Left kidney (tissue), 2 donors: ENCODE results near the gene POU2AF1. TPM values are rescaled to one million over a fixed set of nuclear protein-coding genes. Genes with fewer than 3 reads are reported as not detected.

Source experiments
- DNase-seq: peaks from one replicate; pipeline ENCODE4 v3.0.0-alpha.2; 2013
- polyA plus RNA-seq: library from polyadenylated mRNA; unstranded; fragments of 120-200 nt; gene quantifications from one replicate; pipeline ENCODE4 v1.2.1, GENCODE V29; 2013; ENCODE audit not compliant: insufficient read length

POU2AF1 gene
- polyA plus RNA-seq, 1 donor = 0.90 TPM

DNA sequence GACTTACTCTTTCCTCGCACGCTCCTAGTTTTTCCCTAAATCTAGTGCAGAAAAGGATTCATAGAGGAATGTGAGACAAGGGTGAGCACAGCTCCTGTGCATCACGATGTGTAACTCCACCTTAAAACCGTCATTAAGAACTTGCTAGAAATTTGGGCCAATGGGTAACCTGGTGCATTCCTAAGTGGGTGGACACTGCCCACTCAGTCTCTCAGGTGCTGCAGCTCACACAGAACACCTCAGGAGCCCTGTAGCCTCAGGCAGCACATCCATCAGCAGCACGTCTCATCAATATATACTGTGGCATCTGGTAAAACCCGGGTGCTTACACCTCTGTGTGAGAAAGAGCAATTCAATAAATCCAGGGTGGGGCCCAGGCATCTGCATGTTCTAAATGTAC, 68.4 kb downstream of the POU2AF1 start:
- DNase-seq = no peak

DNA sequence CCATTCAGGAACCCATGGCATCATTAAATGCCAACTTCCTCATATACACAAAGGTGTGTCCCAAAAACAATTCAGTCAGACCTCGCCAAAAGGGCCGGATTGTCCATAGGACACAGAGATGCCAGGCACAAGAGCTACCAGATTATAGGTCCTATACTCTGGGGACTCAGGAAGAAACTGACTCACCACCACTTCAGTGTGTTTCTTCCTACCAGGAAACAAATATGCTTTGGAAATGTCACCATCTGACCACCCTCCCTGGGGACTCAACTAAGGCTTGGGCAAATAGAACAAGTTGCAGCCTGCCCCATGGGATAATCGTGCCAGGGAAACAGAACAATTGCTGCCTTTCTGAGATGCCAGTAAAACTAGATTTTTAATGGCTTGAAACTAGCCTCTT, 69.0 kb downstream of the POU2AF1 start:
- no peak for DNase-seq

DNA sequence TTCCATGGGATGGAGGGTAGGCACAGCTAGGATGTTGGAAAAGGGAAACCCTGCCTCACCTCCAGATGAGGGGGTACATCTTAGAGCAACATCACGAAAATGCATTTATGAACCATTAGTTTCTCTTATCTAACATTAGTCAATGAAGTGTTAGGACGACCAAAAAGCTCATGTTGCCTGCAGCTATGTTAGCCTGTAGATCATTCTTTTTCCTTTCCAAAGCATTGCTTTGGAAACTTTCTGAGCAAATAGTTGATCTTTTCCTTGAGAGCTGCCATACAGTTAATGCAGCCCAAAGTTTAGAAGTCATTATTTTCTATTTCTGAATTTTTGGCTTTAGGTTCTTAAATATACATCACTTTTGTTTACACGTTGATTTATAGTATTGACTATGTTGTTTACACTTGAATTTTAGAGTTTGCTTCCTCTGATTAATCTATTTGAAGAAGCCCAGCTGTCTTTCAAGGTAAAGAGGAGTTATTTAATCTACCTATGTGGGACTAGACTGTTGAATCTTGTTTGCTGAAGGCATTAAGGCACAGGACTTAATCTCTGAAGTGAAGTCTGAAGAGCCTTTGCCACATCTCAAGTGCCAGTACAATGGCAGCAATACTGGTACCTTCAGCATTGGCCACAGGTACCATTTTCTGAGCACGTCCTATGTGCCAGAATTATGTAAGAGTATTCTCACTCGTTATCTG, 69.7 kb downstream of the POU2AF1 start:
- no peak for DNase-seq

DNA sequence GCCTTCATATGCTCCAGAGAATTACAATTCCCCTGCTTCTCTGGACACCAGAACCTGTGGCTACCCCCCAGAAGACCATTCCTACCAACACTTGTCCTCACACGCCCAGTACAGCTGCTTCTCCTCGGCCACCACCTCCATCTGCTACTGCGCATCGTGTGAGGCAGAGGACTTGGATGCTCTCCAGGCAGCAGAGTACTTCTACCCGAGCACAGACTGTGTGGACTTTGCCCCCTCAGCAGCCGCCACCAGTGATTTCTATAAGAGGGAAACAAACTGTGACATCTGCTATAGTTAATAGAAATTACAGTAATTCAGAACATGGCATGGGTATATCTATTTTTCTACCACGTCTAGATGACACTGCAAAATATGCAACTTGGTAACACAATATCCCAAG, 70.9 kb downstream of the POU2AF1 start:
- no peak for DNase-seq

DNA sequence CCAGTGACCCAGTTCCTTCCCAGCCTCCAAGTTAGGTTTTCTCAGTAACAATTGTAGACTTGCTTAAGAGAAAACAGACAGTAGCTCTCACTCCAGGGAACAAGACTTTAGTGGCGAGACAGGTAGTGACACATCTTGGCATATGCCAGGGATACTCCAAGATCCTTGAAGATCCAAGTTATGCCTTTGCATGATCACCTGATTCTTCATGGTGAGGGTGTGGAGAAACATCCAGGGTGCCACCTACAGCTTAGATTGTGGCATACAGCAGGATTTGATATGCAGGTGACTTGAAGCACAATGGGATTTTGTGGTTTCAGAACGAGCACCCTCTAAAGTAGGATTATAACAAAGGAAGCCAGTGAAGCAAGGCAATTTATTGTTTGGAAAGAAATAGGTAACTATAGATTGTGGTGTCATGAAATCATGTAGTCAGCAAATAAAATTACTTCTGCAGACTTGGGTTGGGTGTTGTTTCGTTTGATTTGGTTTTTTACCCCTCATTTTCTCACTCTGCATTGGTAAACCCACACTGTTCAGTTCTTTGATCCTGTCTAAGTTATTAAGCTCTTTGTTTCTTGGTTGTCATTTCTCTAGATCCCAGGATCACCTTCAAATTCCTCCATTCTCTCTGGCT, 71.5 kb downstream of the POU2AF1 start:
- DNase-seq = no peak

DNA sequence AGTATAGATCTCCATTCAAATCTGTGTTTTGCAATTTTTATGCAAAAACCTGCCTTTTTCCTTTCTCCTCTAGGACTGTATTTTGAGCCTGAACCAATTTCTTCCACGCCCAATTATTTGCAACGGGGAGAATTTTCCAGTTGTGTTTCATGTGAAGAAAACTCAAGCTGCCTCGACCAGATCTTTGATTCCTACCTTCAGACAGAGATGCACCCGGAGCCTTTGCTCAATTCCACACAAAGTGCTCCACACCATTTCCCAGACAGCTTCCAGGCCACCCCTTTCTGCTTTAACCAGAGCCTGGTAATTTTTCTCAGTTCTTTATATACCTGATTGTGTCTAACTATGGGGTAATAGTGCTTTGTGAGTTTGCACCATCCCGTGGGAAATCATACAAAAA, 72.8 kb downstream of the POU2AF1 start:
- no peak for DNase-seq

DNA sequence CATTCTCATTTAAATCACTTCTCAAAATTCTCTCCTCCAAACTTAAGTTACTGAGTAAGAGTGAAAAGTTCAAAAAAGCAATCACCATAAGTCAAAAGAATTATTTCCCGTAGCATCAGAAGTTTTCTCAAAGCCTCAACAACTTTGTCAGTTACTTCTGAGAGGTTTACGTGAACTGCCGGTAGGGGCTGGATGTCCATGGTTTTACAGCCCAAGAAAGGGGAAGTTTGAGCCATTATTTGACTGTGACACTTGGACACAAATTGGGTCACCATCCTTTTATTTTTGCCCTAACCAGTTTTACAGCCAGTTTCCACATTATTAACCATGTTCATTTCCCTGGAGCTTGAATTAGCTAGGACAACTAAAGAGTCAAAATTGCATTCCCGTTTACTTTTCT, 73.2 kb downstream of the POU2AF1 start:
- DNase-seq = no peak

DNA sequence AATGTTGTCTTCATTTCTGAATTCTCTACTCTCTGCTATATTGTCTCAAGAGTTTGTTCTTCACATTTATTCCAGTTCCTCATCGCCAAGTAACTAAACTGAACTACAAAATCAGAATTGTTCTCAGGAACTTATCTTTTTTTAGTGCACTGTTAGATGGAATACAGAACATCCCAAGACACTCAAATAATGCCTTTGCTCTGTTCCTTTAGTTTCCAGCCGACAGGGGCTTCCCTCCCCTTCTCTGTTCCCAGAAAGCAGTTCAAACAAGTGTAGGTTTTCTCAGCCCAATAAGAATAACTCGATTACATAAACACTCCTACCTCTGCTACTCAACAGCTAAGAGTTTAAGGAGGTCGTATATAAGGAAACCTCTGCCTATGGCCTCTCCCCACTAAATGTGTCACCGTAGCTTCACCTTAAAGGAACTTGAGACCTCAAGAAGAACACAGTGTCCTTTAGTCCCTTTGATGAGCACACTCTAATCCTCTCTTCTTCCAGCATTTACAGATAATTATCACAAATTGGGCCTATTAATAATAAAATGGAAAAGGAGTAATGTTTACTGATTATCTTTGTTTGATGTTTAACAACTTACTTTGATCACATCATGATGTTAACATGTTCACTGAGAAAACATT, 73.8 kb downstream of the POU2AF1 start:
- DNase-seq = no peak

DNA sequence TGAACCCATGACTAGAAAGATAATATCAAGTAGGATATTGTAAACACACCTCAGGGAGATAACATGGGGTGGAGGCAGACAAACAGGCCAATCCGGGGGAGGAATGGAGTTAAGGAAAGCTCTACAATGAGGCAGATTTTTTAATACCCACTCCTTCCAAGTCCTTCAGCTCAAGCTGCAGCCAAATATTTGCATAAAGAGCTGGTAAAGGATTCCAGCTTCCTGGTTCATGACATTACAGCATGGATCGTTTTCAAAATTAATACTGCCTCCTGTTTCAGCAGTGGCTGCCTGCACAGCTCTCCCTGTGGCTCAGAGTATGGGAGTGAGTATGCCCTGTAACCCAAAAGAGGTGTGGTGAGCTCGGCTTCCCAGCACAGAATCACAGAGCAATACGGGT, 75.6 kb downstream of the POU2AF1 start:
- DNase-seq = no peak

DNA sequence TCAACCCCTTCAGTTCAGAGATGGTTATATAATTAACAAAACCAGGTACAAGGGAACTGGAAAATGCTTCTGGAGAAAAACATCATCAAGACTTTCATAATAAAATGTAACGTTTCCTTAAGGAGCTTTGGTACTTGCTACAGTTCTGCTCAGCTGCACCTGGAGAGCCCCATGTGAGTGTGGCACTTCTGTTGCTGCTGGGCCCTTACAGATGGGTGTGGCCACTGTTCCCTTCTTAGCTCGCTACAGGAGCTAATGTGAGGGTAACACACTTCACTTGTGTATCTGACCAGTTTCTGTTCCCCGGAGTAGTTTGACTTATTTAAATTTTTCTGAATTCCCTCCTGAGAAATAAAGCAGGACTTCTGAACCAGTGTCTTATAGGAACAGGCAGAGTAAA, 76.8 kb downstream of the POU2AF1 start:
- no peak for DNase-seq

Other genes starting within 250 kb of the POU2AF1 start
- gene POU2AF2, start 133.6 kb downstream of the POU2AF1 start, polyA plus RNA-seq = not detected
- 8.0 TPM for gene POU2AF3, start 80.7 kb downstream of the POU2AF1 start, polyA plus RNA-seq
- not detected for gene BTG4, start 133.1 kb upstream of the POU2AF1 start, polyA plus RNA-seq
- 0.28 TPM for gene HOATZ, start 135.5 kb upstream of the POU2AF1 start, polyA plus RNA-seq
- 7.3 TPM for gene LAYN, start 161.4 kb upstream of the POU2AF1 start, polyA plus RNA-seq
- 23.4 TPM for gene SIK2, start 223.2 kb upstream of the POU2AF1 start, polyA plus RNA-seq